ENCODE measurements around the gene RTP2. TPM values are rescaled to one million over a fixed set of nuclear protein-coding genes. Genes with fewer than 3 reads are reported as not detected.

Gene RTP2
- total RNA-seq (ENCODE audit: low replicate concordance), result not detected in 2 replicates

- Histone ChIP-seq H3K36me3 (no peaks in the 10 kb centered on the region), H3K4me3 (no peak within 1 kb of the TSS), H3K79me2 (ENCODE audit: low read depth) (no peaks in the 10 kb centered on the region), H3K9ac (no peak within 1 kb of the TSS), H3K27me3 (no peaks in the 10 kb centered on the region), H4K20me1 (ENCODE audit: low read depth) (no peaks in the 10 kb centered on the region), H3K9me3 (ENCODE audit: low read depth) (no peaks in the 10 kb centered on the region), H3K4me2 (no peak within 1 kb of the TSS), H2AFZ (replicated peaks) (no peak within 1 kb of the TSS), H3F3A (ENCODE audit: low read depth) (no peaks in the 10 kb centered on the region), H3K4me1 (no peaks in the 10 kb centered on the region), H3K27ac (no peak within 1 kb of the TSS)
- H3K36me3 Mint-ChIP-seq, result no peaks in the 10 kb centered on the region
- H3K4me1 Mint-ChIP-seq, result no peaks in the 10 kb centered on the region
- H3K4me3 Mint-ChIP-seq, result no peak within 1 kb of the TSS
- DNase-seq (ENCODE audit: low spot score), result no peak
- peaks cover 4% of the 10 kb centered on the region for H3K27me3 Mint-ChIP-seq (ENCODE audit: insufficient read depth, low read depth)
- H3K9me3 Mint-ChIP-seq, result no peaks in the 10 kb centered on the region
- H3K27ac Mint-ChIP-seq, result no peak within 1 kb of the TSS
- TF ChIP-seq EZH2phosphoT487 (IDR thresholded peaks at IDR 0.05) (no peak), EZH2 (IDR thresholded peaks at IDR 0.05) (no peak), CTCF (IDR thresholded peaks at IDR 0.05) (no peak)
These were observed at the start of gene RTP2 for GRCh38 chr3:187702507-187703033. RTP2 (minus strand) TSS chr3:187702557; CDS start chr3:187702128, 429 bp downstream.

GRCh38 chr3:187750513-187751123 lies 48.3 kb upstream of the RTP2 start:
- no peak for TF ChIP-seq CTCF (IDR thresholded peaks at IDR 0.05)
- TF ChIP-seq EZH2 (IDR thresholded peaks at IDR 0.05), result no peak
- no peak for TF ChIP-seq EZH2phosphoT487 (IDR thresholded peaks at IDR 0.05)
- peaks cover 2% of the 10 kb centered on the region for H3K27me3 Mint-ChIP-seq (ENCODE audit: insufficient read depth, low read depth)
- H3K4me3 Mint-ChIP-seq, result peak overlapping the region; percentile 85
- H3K9me3 ChIP-seq (ENCODE audit: low read depth), result no peaks in the 10 kb centered on the region
- peak overlapping the region; percentile 49 for H2AFZ ChIP-seq (replicated peaks)
- peak; percentile 64 for DNase-seq (ENCODE audit: low spot score)
- no peaks in the 10 kb centered on the region for H3K36me3 ChIP-seq
- H3K9ac ChIP-seq, result no peak overlapping the region
- peak overlapping the region; percentile 60 for H3K4me2 ChIP-seq
- H3K9me3 Mint-ChIP-seq, result no peaks in the 10 kb centered on the region
- no peak overlapping the region for H3K27ac ChIP-seq
- no peaks in the 10 kb centered on the region for H3K79me2 ChIP-seq (ENCODE audit: low read depth)
- peaks cover 59% of the 10 kb centered on the region for H3K4me1 Mint-ChIP-seq
- peaks cover 47% of the 10 kb centered on the region for H3K4me1 ChIP-seq
- H3K4me3 ChIP-seq, result peak overlapping the region; percentile 28
- no peaks in the 10 kb centered on the region for H3K27me3 ChIP-seq
- H3K36me3 Mint-ChIP-seq, result no peaks in the 10 kb centered on the region
- peak overlapping the region; percentile 97 for H3K27ac Mint-ChIP-seq
- peaks cover 26% of the 10 kb centered on the region for H3F3A ChIP-seq (ENCODE audit: low read depth)
- no peaks in the 10 kb centered on the region for H4K20me1 ChIP-seq (ENCODE audit: low read depth)

- peaks cover 8% of the 10 kb centered on the region for H3K27me3 Mint-ChIP-seq (ENCODE audit: insufficient read depth, low read depth)
- Histone ChIP-seq H3F3A (ENCODE audit: low read depth) (peaks cover 26% of the 10 kb centered on the region), H3K9me3 (ENCODE audit: low read depth) (no peaks in the 10 kb centered on the region), H2AFZ (replicated peaks) (peak overlapping the region; percentile 49), H3K79me2 (ENCODE audit: low read depth) (no peaks in the 10 kb centered on the region), H3K4me2 (peak overlapping the region; percentile 60), H4K20me1 (ENCODE audit: low read depth) (no peaks in the 10 kb centered on the region), H3K36me3 (no peaks in the 10 kb centered on the region), H3K4me1 (peaks cover 47% of the 10 kb centered on the region), H3K9ac (no peak overlapping the region), H3K27ac (no peak overlapping the region), H3K4me3 (peak overlapping the region; percentile 28), H3K27me3 (no peaks in the 10 kb centered on the region)
- no peaks in the 10 kb centered on the region for H3K9me3 Mint-ChIP-seq
- H3K4me1 Mint-ChIP-seq, result peaks cover 60% of the 10 kb centered on the region
- H3K27ac Mint-ChIP-seq, result peak overlapping the region; percentile 97
- H3K4me3 Mint-ChIP-seq, result peak overlapping the region; percentile 85
- TF ChIP-seq EZH2 (IDR thresholded peaks at IDR 0.05) (no peak), EZH2phosphoT487 (IDR thresholded peaks at IDR 0.05) (no peak), CTCF (IDR thresholded peaks at IDR 0.05) (no peak)
- H3K36me3 Mint-ChIP-seq, result no peaks in the 10 kb centered on the region
- peak; percentile 66 for DNase-seq (ENCODE audit: low spot score)
These were observed 47.7 kb upstream of the RTP2 start for GRCh38 chr3:187750006-187750512.

Measured in neural progenitor cell (in vitro differentiated cells).